Body of pancreas (tissue), 4 donors: ENCODE measurements around the gene GGT6.

Experiments
- CTCF ChIP-seq, 7 experiments: fragments of 450-650 bp in 4 of 7; fragments of 200-600 bp in 3 of 7; sonication (generic) in 3 of 7; IDR thresholded peaks; one replicate each; pipeline ENCODE4 v1.5.1; 2016 to 2019; ENCODE audit warnings: antibody characterized with exemption in 7 of 7
- POLR2A ChIP-seq, 3 donors: fragments of 450-650 bp; IDR thresholded peaks; one replicate each; pipeline ENCODE4 v1.6.1; 2016; ENCODE audit warnings: antibody characterized with exemption in 3 of 3, mild to moderate bottlenecking in 2 of 3

DNA sequence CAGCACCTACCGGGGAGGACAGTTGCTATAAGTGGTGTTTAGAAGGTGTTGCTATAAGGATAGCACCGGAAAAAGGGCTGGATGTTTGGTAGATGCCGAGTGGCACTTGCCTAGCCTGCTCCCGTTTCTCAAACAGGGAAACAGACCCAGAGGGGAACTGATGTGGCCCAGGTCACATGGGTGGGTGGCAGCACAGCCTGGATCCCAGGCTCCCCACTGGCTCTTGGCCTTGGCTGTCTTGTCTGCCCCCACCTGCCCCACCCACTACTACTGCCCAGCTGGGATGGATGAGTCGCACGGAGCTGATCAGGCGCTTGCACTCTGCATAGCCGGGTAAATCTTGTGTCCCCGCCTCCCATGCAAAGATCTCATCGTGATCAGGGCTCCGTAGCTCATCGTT lies 31.2 kb upstream of the GGT6 start:
- no peak for TF ChIP-seq CTCF (IDR thresholded peaks at IDR 0.05)
- TF ChIP-seq POLR2A (IDR thresholded peaks at IDR 0.05) = no peak
